ENCODE data around the gene NOX3. TPM values are rescaled to one million over a fixed set of nuclear protein-coding genes. Genes with fewer than 3 reads are reported as not detected.

The NOX3 gene
- total and polyA plus RNA-seq, 4 donors = not detected

GRCh38 chr6:155444120-155444917, 11.3 kb downstream of the NOX3 start:
- TF ChIP-seq CTCF (IDR thresholded peaks at IDR 0.05; ENCODE audit: control extremely low read depth, extremely low read depth) = no peak
- ATAC-seq (ENCODE audit: insufficient read depth, low FRiP score) = no peak

GRCh38 chr6:155443168-155443567, 12.5 kb downstream of the NOX3 start:
- H3K9ac ChIP-seq (ENCODE audit: insufficient read depth in 1 of 2, low read length in 2 of 2) = no peak overlapping the region
- 89 to 92% methylated on average over 9 of the region's 9 CpGs for WGBS, 2 donors
- H3K4me3 ChIP-seq = no peak overlapping the region
- peaks cover 0 to 17% (median 0%) of the 10 kb centered on the region in 5 donors for H3K4me1 ChIP-seq (ENCODE audit: control insufficient read depth in 5 of 5, insufficient read depth in 5 of 5, low read length in 5 of 5)
- TF ChIP-seq CTCF (IDR thresholded peaks at IDR 0.05; ENCODE audit: control extremely low read depth, extremely low read depth) = no peak
- ATAC-seq (ENCODE audit: insufficient read depth, low FRiP score) = no peak
- no peak overlapping the region for H3K27ac ChIP-seq (ENCODE audit: low read depth in 1 of 2, low read length in 1 of 2)
- H3K9me3 ChIP-seq (ENCODE audit: control insufficient read depth in 4 of 4, insufficient read depth in 3 of 4, low read length in 3 of 4) = peaks cover 0 to 1% (median 0%) of the 10 kb centered on the region in 4 donors
- H3K36me3 ChIP-seq (ENCODE audit: control insufficient read depth in 4 of 4, insufficient read depth in 4 of 4, low read length in 4 of 4) = no peaks in the 10 kb centered on the region
- DNase-seq = no peak
- no peaks in the 10 kb centered on the region for H3K27me3 ChIP-seq (ENCODE audit: control insufficient read depth in 3 of 3, insufficient read depth in 3 of 3, low read length in 2 of 3)

More at GRCh38 chr6:155444120-155444917, 11.3 kb downstream of the NOX3 start:
- DNase-seq = no peak
- 92 to 94% methylated on average over 9 of the region's 9 CpGs for WGBS, 2 donors
- no peak overlapping the region for H3K9ac ChIP-seq (ENCODE audit: insufficient read depth in 1 of 2, low read length in 2 of 2)
- no peaks in the 10 kb centered on the region for H3K36me3 ChIP-seq (ENCODE audit: control insufficient read depth in 4 of 4, insufficient read depth in 4 of 4, low read length in 4 of 4)
- H3K4me1 ChIP-seq (ENCODE audit: control insufficient read depth in 5 of 5, insufficient read depth in 5 of 5, low read length in 5 of 5) = peaks cover 0 to 20% (median 1%) of the 10 kb centered on the region in 5 donors
- H3K9me3 ChIP-seq (ENCODE audit: control insufficient read depth in 4 of 4, insufficient read depth in 3 of 4, low read length in 3 of 4) = peaks cover 0 to 1% (median 0%) of the 10 kb centered on the region in 4 donors
- no peak overlapping the region for H3K27ac ChIP-seq (ENCODE audit: low read depth in 1 of 2, low read length in 1 of 2)
- H3K27me3 ChIP-seq (ENCODE audit: control insufficient read depth in 3 of 3, insufficient read depth in 3 of 3, low read length in 2 of 3) = no peaks in the 10 kb centered on the region
- no peak overlapping the region for H3K4me3 ChIP-seq

GRCh38 chr6:155442562-155442961, 13.1 kb downstream of the NOX3 start:
- no peaks in the 10 kb centered on the region for H3K27me3 ChIP-seq (ENCODE audit: control insufficient read depth in 3 of 3, insufficient read depth in 3 of 3, low read length in 2 of 3)
- no peak for TF ChIP-seq CTCF (IDR thresholded peaks at IDR 0.05; ENCODE audit: control extremely low read depth, extremely low read depth)
- no peak for ATAC-seq (ENCODE audit: insufficient read depth, low FRiP score)
- DNase-seq = no peak
- H3K36me3 ChIP-seq (ENCODE audit: control insufficient read depth in 4 of 4, insufficient read depth in 4 of 4, low read length in 4 of 4) = no peaks in the 10 kb centered on the region
- peaks cover 0 to 1% (median 0%) of the 10 kb centered on the region in 4 donors for H3K9me3 ChIP-seq (ENCODE audit: control insufficient read depth in 4 of 4, insufficient read depth in 3 of 4, low read length in 3 of 4)
- H3K4me1 ChIP-seq (ENCODE audit: control insufficient read depth in 5 of 5, insufficient read depth in 5 of 5, low read length in 5 of 5) = peaks cover 0 to 23% (median 0%) of the 10 kb centered on the region in 5 donors
- no peak overlapping the region for H3K4me3 ChIP-seq
- no peak overlapping the region for H3K27ac ChIP-seq (ENCODE audit: low read depth in 1 of 2, low read length in 1 of 2)
- no peak overlapping the region for H3K9ac ChIP-seq (ENCODE audit: insufficient read depth in 1 of 2, low read length in 2 of 2)
- 92 to 93% methylated on average over 5 of the region's 5 CpGs for WGBS, 2 donors

Data from lung (tissue), 12 donors.